Neural crest cell (in vitro differentiated cells): ENCODE results near the gene CHIT1. TPM values are rescaled to one million over a fixed set of nuclear protein-coding genes. Genes with fewer than 3 reads are reported as not detected.

ENCODE experiments used
- DNase-seq: peaks from one replicate; pipeline ENCODE4 v3.0.0; 2021; ENCODE audit warnings: low read depth, mixed read lengths, low spot score
- H3K27ac Mint-ChIP-seq: one replicate; pipeline ENCODE4 v1.8.0; 2021; ENCODE audit warnings: mild to moderate bottlenecking, mixed read lengths; ENCODE audit not compliant: unreplicated experiment
- H3K27me3 Mint-ChIP-seq: 2 replicates; pipeline ENCODE4 v1.8.0; 2021; ENCODE audit warnings: low read depth, mild to moderate bottlenecking, mixed read lengths
- H3K36me3 Mint-ChIP-seq: 2 replicates; pipeline ENCODE4 v1.8.0; 2021; ENCODE audit warnings: low read depth, mild to moderate bottlenecking, mixed read lengths
- H3K4me1 Mint-ChIP-seq: 2 replicates; pipeline ENCODE4 v1.8.0; 2021; ENCODE audit warnings: mixed read lengths
- H3K4me3 Mint-ChIP-seq: one replicate; pipeline ENCODE4 v1.8.0; 2021; ENCODE audit warnings: mild to moderate bottlenecking, mixed read lengths
- H3K9me3 Mint-ChIP-seq: 2 replicates; pipeline ENCODE4 v1.8.0; 2021; ENCODE audit warnings: mixed read lengths
- total RNA-seq: library from RNA; stranded (reverse); gene quantifications from 2 replicates; pipeline ENCODE4 v1.2.1, GENCODE V29; 2021
- TF ChIP-seq, protein P1 (sequence below): fragments of 200-600 bp; sonication (generic); conservative IDR thresholded peaks from 2 replicates; pipeline ENCODE4 v1.5.0; 2021; ENCODE audit warnings: antibody characterized with exemption, mild to moderate bottlenecking

Gene CHIT1
- total RNA-seq, 1 donor from 2014 or later = not detected

DNA sequence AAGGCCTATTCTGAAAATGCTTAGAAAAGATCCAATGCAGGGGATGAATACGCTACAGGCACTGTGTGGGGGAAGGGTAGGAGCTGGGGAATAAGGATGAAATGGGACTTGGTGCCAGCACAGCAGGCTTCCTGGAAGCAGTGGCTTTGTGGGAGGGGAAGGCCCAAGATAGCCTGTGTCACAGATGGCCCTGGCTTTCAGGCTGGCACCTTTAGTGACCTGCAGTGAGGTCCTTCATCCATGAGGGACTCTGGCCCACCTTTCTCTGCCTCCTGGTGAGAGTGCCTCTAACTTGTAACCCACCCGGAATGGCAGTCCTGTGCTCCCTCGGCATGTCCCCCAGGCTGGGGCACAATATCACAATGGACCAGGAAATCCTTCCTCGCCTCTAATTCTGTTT, 43.9 kb downstream of the CHIT1 start:
- peak overlapping the region; percentile 71 for H3K27ac Mint-ChIP-seq
- H3K36me3 Mint-ChIP-seq = no peaks in the 10 kb centered on the region
- no peaks in the 10 kb centered on the region for H3K9me3 Mint-ChIP-seq
- DNase-seq = no peak
- H3K4me1 Mint-ChIP-seq = peaks cover 28% of the 10 kb centered on the region
- H3K27me3 Mint-ChIP-seq = no peaks in the 10 kb centered on the region
- TF ChIP-seq, protein P1, sequence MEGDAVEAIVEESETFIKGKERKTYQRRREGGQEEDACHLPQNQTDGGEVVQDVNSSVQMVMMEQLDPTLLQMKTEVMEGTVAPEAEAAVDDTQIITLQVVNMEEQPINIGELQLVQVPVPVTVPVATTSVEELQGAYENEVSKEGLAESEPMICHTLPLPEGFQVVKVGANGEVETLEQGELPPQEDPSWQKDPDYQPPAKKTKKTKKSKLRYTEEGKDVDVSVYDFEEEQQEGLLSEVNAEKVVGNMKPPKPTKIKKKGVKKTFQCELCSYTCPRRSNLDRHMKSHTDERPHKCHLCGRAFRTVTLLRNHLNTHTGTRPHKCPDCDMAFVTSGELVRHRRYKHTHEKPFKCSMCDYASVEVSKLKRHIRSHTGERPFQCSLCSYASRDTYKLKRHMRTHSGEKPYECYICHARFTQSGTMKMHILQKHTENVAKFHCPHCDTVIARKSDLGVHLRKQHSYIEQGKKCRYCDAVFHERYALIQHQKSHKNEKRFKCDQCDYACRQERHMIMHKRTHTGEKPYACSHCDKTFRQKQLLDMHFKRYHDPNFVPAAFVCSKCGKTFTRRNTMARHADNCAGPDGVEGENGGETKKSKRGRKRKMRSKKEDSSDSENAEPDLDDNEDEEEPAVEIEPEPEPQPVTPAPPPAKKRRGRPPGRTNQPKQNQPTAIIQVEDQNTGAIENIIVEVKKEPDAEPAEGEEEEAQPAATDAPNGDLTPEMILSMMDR = no peak
- H3K4me3 Mint-ChIP-seq = no peak overlapping the region

DNA sequence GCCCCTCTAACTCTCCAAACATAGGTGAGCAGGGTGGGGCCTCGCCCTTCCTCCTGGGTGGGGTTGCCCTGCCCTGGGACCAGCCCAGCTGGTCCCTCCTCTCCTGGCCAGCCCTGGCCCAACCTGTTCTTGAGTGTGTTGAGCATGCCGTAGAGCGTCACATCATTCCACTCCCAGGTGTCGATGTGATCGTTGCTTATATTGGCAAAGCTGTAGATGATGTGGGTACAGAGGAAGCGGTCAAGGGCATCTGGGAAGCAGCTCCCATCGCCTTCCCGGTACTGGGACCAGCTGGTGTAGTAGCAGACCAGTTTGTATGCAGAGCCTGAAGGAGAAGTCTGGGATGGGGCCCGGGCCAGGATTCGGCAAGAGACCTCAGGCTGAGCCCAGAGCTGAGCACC, 44.4 kb downstream of the CHIT1 start:
- Mint-ChIP-seq H3K27ac (no peak overlapping the region), H3K4me3 (no peak overlapping the region), H3K36me3 (no peaks in the 10 kb centered on the region), H3K9me3 (no peaks in the 10 kb centered on the region), H3K27me3 (no peaks in the 10 kb centered on the region), H3K4me1 (peaks cover 28% of the 10 kb centered on the region)
- no peak for DNase-seq
- TF ChIP-seq, protein P1 = no peak

DNA sequence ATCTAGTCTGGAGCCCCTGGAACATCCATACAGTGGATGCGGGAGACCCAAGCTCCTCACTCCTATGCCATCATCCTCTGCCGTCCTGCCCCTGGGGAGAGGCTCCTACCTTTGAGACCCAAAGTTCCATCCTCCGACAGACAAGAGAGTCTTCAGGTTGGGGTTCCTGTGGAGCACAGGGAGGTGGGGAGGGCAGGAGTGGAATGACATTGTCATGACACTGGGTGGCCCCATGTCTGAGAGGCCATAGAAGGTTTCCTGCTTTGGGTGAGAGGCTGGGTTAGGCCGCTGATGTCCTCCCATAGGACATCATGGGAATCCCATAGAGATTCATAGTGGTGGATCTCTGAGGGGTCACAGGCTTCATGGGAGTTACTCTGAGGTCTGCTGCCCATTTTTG, 45.0 kb downstream of the CHIT1 start:
- Mint-ChIP-seq H3K36me3 (no peaks in the 10 kb centered on the region), H3K9me3 (no peaks in the 10 kb centered on the region), H3K4me3 (no peak overlapping the region), H3K27me3 (no peaks in the 10 kb centered on the region), H3K4me1 (peaks cover 32% of the 10 kb centered on the region), H3K27ac (no peak overlapping the region)
- DNase-seq = no peak
- TF ChIP-seq, protein P1 = no peak

DNA sequence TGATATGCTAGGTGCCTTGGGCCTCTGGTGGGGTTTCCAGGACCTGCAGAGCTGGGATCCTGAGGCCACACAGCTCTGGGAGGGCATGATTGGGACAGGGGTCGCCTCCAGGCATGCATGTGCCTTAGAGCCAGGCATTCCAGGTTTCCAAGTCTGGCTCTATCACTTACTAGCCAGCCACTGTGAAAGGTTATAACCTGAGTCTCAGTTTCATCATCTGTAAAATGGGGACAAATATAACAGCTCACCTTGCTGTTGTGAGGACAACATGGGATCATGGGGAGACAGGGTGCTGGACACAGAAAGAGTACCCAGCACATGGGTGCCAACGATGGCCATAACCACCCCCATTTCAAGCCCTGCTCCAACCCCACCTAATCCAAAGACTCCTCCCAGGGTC, 45.6 kb downstream of the CHIT1 start:
- H3K4me3 Mint-ChIP-seq = no peak overlapping the region
- no peaks in the 10 kb centered on the region for H3K36me3 Mint-ChIP-seq
- H3K27me3 Mint-ChIP-seq = no peaks in the 10 kb centered on the region
- DNase-seq = no peak
- H3K27ac Mint-ChIP-seq = no peak overlapping the region
- H3K4me1 Mint-ChIP-seq = peaks cover 34% of the 10 kb centered on the region
- TF ChIP-seq, protein P1 = no peak
- H3K9me3 Mint-ChIP-seq = no peaks in the 10 kb centered on the region

DNA sequence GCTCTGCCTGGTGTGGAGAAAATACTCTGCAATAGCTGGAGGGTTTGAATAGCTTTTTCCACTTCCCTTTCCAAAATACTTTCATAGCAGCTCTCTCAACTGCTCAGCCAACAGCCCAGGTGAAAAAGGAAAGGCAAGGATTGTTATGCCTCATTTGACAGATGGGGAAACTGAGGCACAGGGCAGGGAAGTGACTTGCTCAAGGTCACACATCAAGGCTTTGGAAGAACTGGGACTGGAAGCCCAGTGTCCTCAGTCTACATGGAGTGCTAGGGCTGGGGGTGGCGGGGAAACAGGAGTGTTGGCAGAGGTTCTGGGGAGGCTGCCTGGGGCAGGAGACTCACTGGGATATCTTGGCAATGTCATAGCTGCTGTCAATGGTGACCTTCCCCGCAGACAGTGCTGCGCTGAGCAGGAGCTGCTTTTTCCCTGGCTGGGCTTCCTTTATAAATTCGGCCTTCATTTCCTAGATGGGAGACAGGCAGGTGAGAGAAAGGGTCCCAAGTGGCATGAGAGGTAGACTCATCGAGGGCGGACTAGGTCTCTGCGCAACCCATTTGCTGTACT, 47.0 kb downstream of the CHIT1 start:
- no peak for DNase-seq
- Mint-ChIP-seq H3K4me1 (peaks cover 36% of the 10 kb centered on the region), H3K27me3 (no peaks in the 10 kb centered on the region), H3K27ac (no peak overlapping the region), H3K9me3 (no peaks in the 10 kb centered on the region), H3K36me3 (no peaks in the 10 kb centered on the region), H3K4me3 (no peak overlapping the region)
- TF ChIP-seq, protein P1 = no peak
